DOHH2 (cell line): ENCODE data around the gene RMND5A.

Experiments
- CTCF ChIP-seq: fragments of 200-600 bp; sonication (generic); IDR thresholded peaks from one replicate; pipeline ENCODE4 v1.5.1; 2014; ENCODE audit warnings: antibody characterized with exemption, mild to moderate bottlenecking, low read depth, low read length; ENCODE audit not compliant: poor library complexity, severe bottlenecking
- EZH2phosphoT487 ChIP-seq: fragments of 200-600 bp; sonication (generic); IDR thresholded peaks from 2 replicates; pipeline ENCODE4 v1.6.1; 2017; ENCODE audit warnings: borderline replicate concordance, mild to moderate bottlenecking, antibody characterized with exemption, low read length, moderate library complexity, mixed read lengths

GRCh38 chr2:86783615-86784339 is 63.7 kb downstream of the RMND5A start:
- TF ChIP-seq CTCF (no peak), EZH2phosphoT487 (no peak)
